ENCODE results near the gene CKAP4.

GRCh38 chr12:106190581-106190980, 57.2 kb downstream of the CKAP4 start:
- TF ChIP-seq POLR2A (IDR thresholded peaks at IDR 0.05) (no peak), CTCF (IDR thresholded peaks at IDR 0.05 in 8 of 11, conservative IDR thresholded peaks at IDR 0.05 in 3 of 11) (no peak), POLR2AphosphoS5 (IDR thresholded peaks at IDR 0.05) (no peak)

Measured in spleen (tissue), 7 donors.